Measurements from ENCODE around the gene EMP1. TPM values are rescaled to one million over a fixed set of nuclear protein-coding genes. Genes with fewer than 3 reads are reported as not detected.

EMP1 gene
- total and polyA plus RNA-seq, 2 donors, result 71.6 to 139 TPM

- DNase-seq (ENCODE audit: extremely low spot score), result no peak
- no peak overlapping the region for H3K4me3 ChIP-seq (ENCODE audit: low read depth, low read length)
- H3K4me1 ChIP-seq (ENCODE audit: insufficient read depth), result no peaks in the 10 kb centered on the region
- WGBS, result 68% methylated on average over 7 of the region's 7 CpGs
- peaks cover 3% of the 10 kb centered on the region for H3K36me3 ChIP-seq (ENCODE audit: insufficient read depth)
- H3K27ac ChIP-seq (ENCODE audit: low read depth), result no peak overlapping the region
Observed at GRCh38 chr12:13209436-13210235, 13.1 kb downstream of the EMP1 start.

GRCh38 chr12:13210236-13211190, 14.0 kb downstream of the EMP1 start:
- Histone ChIP-seq H3K4me1 (ENCODE audit: insufficient read depth) (no peaks in the 10 kb centered on the region), H3K27ac (ENCODE audit: low read depth) (no peak overlapping the region), H3K36me3 (ENCODE audit: insufficient read depth) (peaks cover 3% of the 10 kb centered on the region), H3K4me3 (ENCODE audit: low read depth, low read length) (no peak overlapping the region)
- DNase-seq (ENCODE audit: extremely low spot score), result no peak
- 70% methylated on average over 4 of the region's 4 CpGs for WGBS

GRCh38 chr12:13211191-13211858, 14.8 kb downstream of the EMP1 start:
- no peak for DNase-seq (ENCODE audit: extremely low spot score)
- Histone ChIP-seq H3K36me3 (ENCODE audit: insufficient read depth) (peaks cover 3% of the 10 kb centered on the region), H3K4me3 (ENCODE audit: low read depth, low read length) (no peak overlapping the region), H3K4me1 (ENCODE audit: insufficient read depth) (no peaks in the 10 kb centered on the region), H3K27ac (ENCODE audit: low read depth) (no peak overlapping the region)
- WGBS, result 66% methylated on average over 7 of the region's 7 CpGs

- peak; percentile 72 for DNase-seq (ENCODE audit: extremely low spot score)
- Histone ChIP-seq H3K27ac (ENCODE audit: low read depth) (no peak overlapping the region), H3K36me3 (ENCODE audit: insufficient read depth) (peaks cover 3% of the 10 kb centered on the region), H3K4me1 (ENCODE audit: insufficient read depth) (no peaks in the 10 kb centered on the region), H3K4me3 (ENCODE audit: low read depth, low read length) (no peak overlapping the region)
- 62% methylated on average over 8 of the region's 8 CpGs for WGBS
Observed at GRCh38 chr12:13211859-13212664, 15.5 kb downstream of the EMP1 start.

- WGBS, result 90% methylated on average over 4 of the region's 4 CpGs
- Histone ChIP-seq H3K4me1 (ENCODE audit: insufficient read depth) (no peaks in the 10 kb centered on the region), H3K27ac (ENCODE audit: low read depth) (no peak overlapping the region), H3K36me3 (ENCODE audit: insufficient read depth) (peaks cover 3% of the 10 kb centered on the region), H3K4me3 (ENCODE audit: low read depth, low read length) (no peak overlapping the region)
- DNase-seq (ENCODE audit: extremely low spot score), result no peak
Observed at GRCh38 chr12:13215056-13215455, 18.5 kb downstream of the EMP1 start.

GRCh38 chr12:13218641-13219040, 22.1 kb downstream of the EMP1 start:
- 96% methylated on average over 3 of the region's 3 CpGs for WGBS

GRCh38 chr12:13219320-13219719, 22.8 kb downstream of the EMP1 start:
- WGBS, result 88% methylated on average over 3 of the region's 3 CpGs
- peaks cover 2% of the 10 kb centered on the region for H3K36me3 ChIP-seq (ENCODE audit: insufficient read depth)
- no peak for DNase-seq (ENCODE audit: extremely low spot score)

More at GRCh38 chr12:13218641-13219040, 22.1 kb downstream of the EMP1 start:
- no peak overlapping the region for H3K4me3 ChIP-seq (ENCODE audit: low read depth, low read length)
- peaks cover 3% of the 10 kb centered on the region for H3K36me3 ChIP-seq (ENCODE audit: insufficient read depth)
- no peaks in the 10 kb centered on the region for H3K4me1 ChIP-seq (ENCODE audit: insufficient read depth)
- no peak overlapping the region for H3K27ac ChIP-seq (ENCODE audit: low read depth)
- no peak for DNase-seq (ENCODE audit: extremely low spot score)

GRCh38 chr12:13220838-13221237, 24.3 kb downstream of the EMP1 start:
- Histone ChIP-seq H3K36me3 (ENCODE audit: insufficient read depth) (no peaks in the 10 kb centered on the region), H3K4me3 (ENCODE audit: low read depth, low read length) (no peak overlapping the region), H3K4me1 (ENCODE audit: insufficient read depth) (no peaks in the 10 kb centered on the region), H3K27ac (ENCODE audit: low read depth) (no peak overlapping the region)
- DNase-seq (ENCODE audit: extremely low spot score), result no peak
- WGBS, result 76% methylated on average over 3 of the region's 3 CpGs

More at GRCh38 chr12:13219320-13219719, 22.8 kb downstream of the EMP1 start:
- no peak overlapping the region for H3K27ac ChIP-seq (ENCODE audit: low read depth)
- no peak overlapping the region for H3K4me3 ChIP-seq (ENCODE audit: low read depth, low read length)
- H3K4me1 ChIP-seq (ENCODE audit: insufficient read depth), result no peaks in the 10 kb centered on the region

GRCh38 chr12:13222076-13222475, 25.6 kb downstream of the EMP1 start:
- no peak for DNase-seq (ENCODE audit: extremely low spot score)
- Histone ChIP-seq H3K4me3 (ENCODE audit: low read depth, low read length) (no peak overlapping the region), H3K27ac (ENCODE audit: low read depth) (no peak overlapping the region), H3K36me3 (ENCODE audit: insufficient read depth) (no peaks in the 10 kb centered on the region), H3K4me1 (ENCODE audit: insufficient read depth) (no peaks in the 10 kb centered on the region)
- 74% methylated on average over 5 of the region's 5 CpGs for WGBS

- Histone ChIP-seq H3K27ac (ENCODE audit: low read depth) (no peak overlapping the region), H3K4me1 (ENCODE audit: insufficient read depth) (no peaks in the 10 kb centered on the region), H3K4me3 (ENCODE audit: low read depth, low read length) (no peak overlapping the region), H3K36me3 (ENCODE audit: insufficient read depth) (no peaks in the 10 kb centered on the region)
- 82% methylated on average over 5 of the region's 5 CpGs for WGBS
- no peak for DNase-seq (ENCODE audit: extremely low spot score)
Observed at GRCh38 chr12:13223179-13223804, 26.8 kb downstream of the EMP1 start.

- WGBS, result 47% methylated on average over 3 of the region's 3 CpGs
Observed at GRCh38 chr12:13223941-13224340, 27.4 kb downstream of the EMP1 start.

GRCh38 chr12:13227191-13227590, 30.7 kb downstream of the EMP1 start:
- no peaks in the 10 kb centered on the region for H3K36me3 ChIP-seq (ENCODE audit: insufficient read depth)
- no peak overlapping the region for H3K27ac ChIP-seq (ENCODE audit: low read depth)
- DNase-seq (ENCODE audit: extremely low spot score), result no peak
- H3K4me1 ChIP-seq (ENCODE audit: insufficient read depth), result no peaks in the 10 kb centered on the region
- 74% methylated on average over 7 of the region's 7 CpGs for WGBS
- no peak overlapping the region for H3K4me3 ChIP-seq (ENCODE audit: low read depth, low read length)

More at GRCh38 chr12:13223941-13224340, 27.4 kb downstream of the EMP1 start:
- Histone ChIP-seq H3K4me3 (ENCODE audit: low read depth, low read length) (no peak overlapping the region), H3K27ac (ENCODE audit: low read depth) (no peak overlapping the region), H3K4me1 (ENCODE audit: insufficient read depth) (no peaks in the 10 kb centered on the region), H3K36me3 (ENCODE audit: insufficient read depth) (no peaks in the 10 kb centered on the region)
- no peak for DNase-seq (ENCODE audit: extremely low spot score)
